A673 (cell line): ENCODE measurements around the gene HBA1. TPM values are rescaled to one million over a fixed set of nuclear protein-coding genes. Genes with fewer than 3 reads are reported as not detected.

Experiments used
- BruUV-seq: library from RNA; stranded (reverse); fragments of 400-500 nt; replicated peaks from 2 replicates; lab custom pipeline; 2021; lab: Mats Ljungman, UMichigan
- CTCF ChIA-PET: fragments of 300-600 bp; sonication (Branson Sonifier 250); formaldehyde crosslinking; loops from one replicate; lab custom pipeline; 2022; ENCODE audit warnings: antibody characterized with exemption; lab: Charles Lee
- POLR2A ChIA-PET: fragments of 300-600 bp; sonication (Branson Sonifier 250); formaldehyde crosslinking; loops from one replicate; lab custom pipeline; 2022; ENCODE audit warnings: antibody characterized with exemption; ENCODE audit not compliant: low non-redundant PET; lab: Charles Lee
- DNase-seq: peaks from one replicate; pipeline ENCODE4 v3.0.0-alpha.2; 2015; ENCODE audit warnings: low spot score
- H3K27ac ChIP-seq: fragments of 200-600 bp; sonication (generic); 2 replicates; pipeline ENCODE4 v1.5.1; 2016; ENCODE audit warnings: mixed run types, low read depth, mild to moderate bottlenecking, mixed read lengths, antibody characterized with exemption, low read length; ENCODE audit not compliant: poor library complexity, severe bottlenecking
- H3K27me3 ChIP-seq: fragments of 200-600 bp; sonication (generic); replicated peaks from 2 replicates; pipeline ENCODE4 v1.6.1; 2017; ENCODE audit warnings: mixed run types, low read depth, mild to moderate bottlenecking, mixed read lengths, antibody characterized with exemption, low read length; ENCODE audit not compliant: insufficient read depth, poor library complexity
- H3K36me3 ChIP-seq: fragments of 200-600 bp; sonication (generic); 2 replicates; pipeline ENCODE4 v1.6.1; 2016; ENCODE audit warnings: mixed run types, mild to moderate bottlenecking, mixed read lengths, antibody characterized with exemption, low read length; ENCODE audit not compliant: insufficient read depth, poor library complexity, severe bottlenecking
- H3K4me1 ChIP-seq: fragments of 200-600 bp; sonication (generic); 2 replicates; pipeline ENCODE4 v1.6.1; 2017; ENCODE audit warnings: mixed run types, mild to moderate bottlenecking, mixed read lengths, antibody characterized with exemption, low read length; ENCODE audit not compliant: insufficient read depth, poor library complexity, severe bottlenecking
- H3K4me3 ChIP-seq: fragments of 200-600 bp; sonication (generic); 2 replicates; pipeline ENCODE4 v1.5.1; 2016; ENCODE audit warnings: low read depth, mixed run types, mild to moderate bottlenecking, mixed read lengths, low read length; ENCODE audit not compliant: poor library complexity, severe bottlenecking
- H3K9me3 ChIP-seq: fragments of 200-600 bp; sonication (generic); 2 replicates; pipeline ENCODE4 v1.6.1; 2016; ENCODE audit warnings: mixed run types, low read depth, mild to moderate bottlenecking, mixed read lengths, antibody characterized with exemption, low read length; ENCODE audit not compliant: poor library complexity, severe bottlenecking
- EZH2 ChIP-seq: fragments of 200-600 bp; sonication (generic); IDR thresholded peaks from 2 replicates; pipeline ENCODE4 v1.6.1; 2017; ENCODE audit warnings: borderline replicate concordance, low read depth, mild to moderate bottlenecking, mixed read lengths, antibody characterized with exemption, low read length; ENCODE audit not compliant: poor library complexity, severe bottlenecking
- intact Hi-C: fragments of 100-400 bp; cut with micrococcal nuclease; formaldehyde crosslinking; loops from one replicate; pipeline ENCODE4 v1.10.0; 2022; ENCODE audit not compliant: unreplicated experiment
- total RNA-seq: library from RNA; stranded (reverse); gene quantifications from 2 replicates; pipeline ENCODE4 v1.2.3, GENCODE V29; 2021
- TF ChIP-seq, protein P1 (sequence below): fragments of 300-800, 200-600 bp; sonication (generic); conservative IDR thresholded peaks from 2 replicates; pipeline ENCODE4 v1.5.1; 2017; ENCODE audit warnings: low read depth, mild to moderate bottlenecking, antibody characterized with exemption, low read length, moderate library complexity, mixed read lengths

The HBA1 gene
- total RNA-seq, 1 experiment from 2014 or later: 5.9 TPM

DNA sequence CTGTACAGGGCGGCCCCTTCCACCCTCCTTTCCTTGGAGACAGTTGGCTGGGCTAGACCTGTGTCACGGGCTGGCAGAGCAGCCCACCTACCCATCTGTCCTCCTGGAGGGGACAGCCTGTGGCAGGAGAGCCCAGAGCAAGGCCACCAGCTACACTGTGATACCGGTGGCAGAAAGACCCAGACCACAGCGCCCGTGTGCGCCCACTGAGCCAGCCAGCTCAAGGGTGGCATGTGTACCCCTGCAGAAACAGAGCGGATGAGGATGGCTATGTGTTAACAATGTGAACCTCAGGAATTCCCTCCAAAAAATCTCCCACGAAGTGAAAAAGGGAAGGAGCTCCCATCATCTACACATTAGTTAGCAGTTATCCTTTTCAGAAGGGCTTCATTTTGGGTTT is 10.8 kb downstream of the HBA1 start:
- POLR2A ChIA-PET: no interaction called here
- no TSS peak for BruUV-seq
- CTCF ChIA-PET: no interaction called here
- no peaks in the 10 kb centered on the region for H3K9me3 ChIP-seq
- TF ChIP-seq EZH2: no peak
- TF ChIP-seq, protein P1, sequence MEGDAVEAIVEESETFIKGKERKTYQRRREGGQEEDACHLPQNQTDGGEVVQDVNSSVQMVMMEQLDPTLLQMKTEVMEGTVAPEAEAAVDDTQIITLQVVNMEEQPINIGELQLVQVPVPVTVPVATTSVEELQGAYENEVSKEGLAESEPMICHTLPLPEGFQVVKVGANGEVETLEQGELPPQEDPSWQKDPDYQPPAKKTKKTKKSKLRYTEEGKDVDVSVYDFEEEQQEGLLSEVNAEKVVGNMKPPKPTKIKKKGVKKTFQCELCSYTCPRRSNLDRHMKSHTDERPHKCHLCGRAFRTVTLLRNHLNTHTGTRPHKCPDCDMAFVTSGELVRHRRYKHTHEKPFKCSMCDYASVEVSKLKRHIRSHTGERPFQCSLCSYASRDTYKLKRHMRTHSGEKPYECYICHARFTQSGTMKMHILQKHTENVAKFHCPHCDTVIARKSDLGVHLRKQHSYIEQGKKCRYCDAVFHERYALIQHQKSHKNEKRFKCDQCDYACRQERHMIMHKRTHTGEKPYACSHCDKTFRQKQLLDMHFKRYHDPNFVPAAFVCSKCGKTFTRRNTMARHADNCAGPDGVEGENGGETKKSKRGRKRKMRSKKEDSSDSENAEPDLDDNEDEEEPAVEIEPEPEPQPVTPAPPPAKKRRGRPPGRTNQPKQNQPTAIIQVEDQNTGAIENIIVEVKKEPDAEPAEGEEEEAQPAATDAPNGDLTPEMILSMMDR: no peak
- no peaks in the 10 kb centered on the region for H3K27me3 ChIP-seq
- no peak for DNase-seq
- intact Hi-C loops: no loop called here
- no peak overlapping the region for H3K4me3 ChIP-seq
- H3K36me3 ChIP-seq: peaks cover 46% of the 10 kb centered on the region
- H3K4me1 ChIP-seq: no peaks in the 10 kb centered on the region
- no peak overlapping the region for H3K27ac ChIP-seq

DNA sequence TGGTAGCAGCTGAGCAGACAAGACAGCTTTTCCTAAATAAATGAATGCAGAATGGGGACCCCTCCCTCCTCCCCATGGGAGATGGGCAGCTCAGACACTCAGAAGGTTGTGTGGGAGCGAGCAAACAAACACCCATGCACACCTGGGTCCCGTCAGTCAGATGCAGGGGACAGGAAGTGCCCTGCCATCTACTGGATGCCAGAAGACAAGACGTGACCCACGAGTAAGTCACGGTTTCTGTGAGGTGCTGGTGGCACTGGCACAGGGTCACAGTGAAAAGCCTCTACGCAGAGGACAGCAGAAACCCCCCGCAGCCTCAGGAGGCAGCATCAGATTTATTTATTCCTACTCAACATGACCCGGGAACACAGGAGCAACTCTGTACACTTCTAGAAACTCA is 12.2 kb downstream of the HBA1 start:
- no peak overlapping the region for H3K4me3 ChIP-seq
- H3K36me3 ChIP-seq: peaks cover 60% of the 10 kb centered on the region
- POLR2A ChIA-PET: interaction anchor here (0.7 kb wide), 1 partner anchor 1390 kb away, joined by 25 read pairs; no protein-coding TSS in a partner anchor
- H3K27me3 ChIP-seq: no peaks in the 10 kb centered on the region
- H3K9me3 ChIP-seq: no peaks in the 10 kb centered on the region
- CTCF ChIA-PET: interaction anchor here (1.0 kb wide), 1 partner anchor 15 kb away, joined by 3 read pairs; no protein-coding TSS in a partner anchor
- H3K27ac ChIP-seq: no peak overlapping the region
- intact Hi-C loops: no loop called here
- no peak for DNase-seq
- H3K4me1 ChIP-seq: no peaks in the 10 kb centered on the region
- no peak for TF ChIP-seq EZH2
- TF ChIP-seq, protein P1: peak; percentile 34
- no TSS peak for BruUV-seq

DNA sequence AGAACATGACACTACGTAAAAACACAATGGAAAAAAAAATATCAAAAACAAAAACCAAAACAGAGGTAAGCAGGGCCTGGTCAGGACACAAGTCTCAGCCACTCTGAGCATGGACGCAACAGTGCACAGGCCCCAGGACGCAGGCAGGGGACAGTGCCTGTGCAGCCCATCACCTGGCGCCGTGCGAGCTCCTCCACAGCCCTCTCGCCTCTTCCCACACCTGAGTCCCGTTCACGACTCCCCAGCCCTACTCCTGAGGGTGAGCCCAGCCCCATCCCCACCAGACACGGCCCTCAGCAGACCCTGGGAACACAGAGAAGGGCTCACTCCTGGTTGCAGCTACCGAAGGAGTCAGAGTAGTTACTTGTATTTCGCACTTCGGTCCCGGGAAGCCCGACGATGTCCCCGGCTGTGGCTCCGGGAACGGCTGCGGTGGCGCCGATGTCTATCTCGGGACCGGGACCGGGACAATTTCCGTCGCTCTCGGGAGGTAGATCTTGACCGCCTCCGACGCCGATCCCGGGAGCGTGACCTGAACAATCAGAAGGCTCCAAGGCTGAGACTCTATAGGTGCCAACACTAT is 13.2 kb downstream of the HBA1 start:
- no TSS peak for BruUV-seq
- H3K27ac ChIP-seq: no peak overlapping the region

More for the DNA sequence above, 13.2 kb downstream of the HBA1 start:
- DNase-seq: no peak
- intact Hi-C loops: no loop called here
- no peaks in the 10 kb centered on the region for H3K9me3 ChIP-seq
- POLR2A ChIA-PET: no interaction called here
- CTCF ChIA-PET: no interaction called here
- no peak overlapping the region for H3K4me3 ChIP-seq
- H3K27me3 ChIP-seq: no peaks in the 10 kb centered on the region
- peaks cover 70% of the 10 kb centered on the region for H3K36me3 ChIP-seq
- no peaks in the 10 kb centered on the region for H3K4me1 ChIP-seq
- no peak for TF ChIP-seq EZH2
- TF ChIP-seq, protein P1: no peak
